Fibroblast of skin of scalp (primary cell): ENCODE measurements around the gene LYST.
"Not testable (repeated sequence)": the region's sequence is repeated elsewhere in the genome, so short reads cannot be mapped to it uniquely, and the experiment has no call there.

Experiments used
- DNase-seq: peaks from one replicate; pipeline ENCODE4 v3.0.0-alpha.2; 2013

The LYST gene

GRCh38 chr1:235651170-235651806, 215.4 kb downstream of the LYST start:
- DNase-seq: no peak

- no peak for DNase-seq
Observed at GRCh38 chr1:235650341-235651169, 216.2 kb downstream of the LYST start.

GRCh38 chr1:235649368-235650163, 217.1 kb downstream of the LYST start, which contains the start of gene GNG4:
Gene GNG4 (minus strand): TSS chr1:235649784. CDS start chr1:235583838, 65,946 bp downstream.
- DNase-seq: no peak

- peak; percentile 63 for DNase-seq
Observed at GRCh38 chr1:235648954-235649367, 217.7 kb downstream of the LYST start.

GRCh38 chr1:235648407-235648907, 218.2 kb downstream of the LYST start:
- no peak for DNase-seq

GRCh38 chr1:235647537-235647936, 219.2 kb downstream of the LYST start:
- not testable (repeated sequence) for DNase-seq

GRCh38 chr1:235646463-235646862, 220.2 kb downstream of the LYST start:
- no peak for DNase-seq

- DNase-seq: no peak
Observed at GRCh38 chr1:235644693-235645305, 221.9 kb downstream of the LYST start.

GRCh38 chr1:235643837-235644692, 222.6 kb downstream of the LYST start:
- DNase-seq: no peak

- DNase-seq: no peak
Observed at GRCh38 chr1:235642943-235643371, 223.7 kb downstream of the LYST start.

GRCh38 chr1:235642011-235642942, 224.4 kb downstream of the LYST start:
- DNase-seq: no peak

- DNase-seq: no peak
Observed at GRCh38 chr1:235640580-235640979, 226.1 kb downstream of the LYST start.

- DNase-seq: no peak
Observed at GRCh38 chr1:235639226-235640205, 227.2 kb downstream of the LYST start.

GRCh38 chr1:235638612-235639011, 228.1 kb downstream of the LYST start:
- not testable (repeated sequence) for DNase-seq

GRCh38 chr1:235637756-235638534, 228.8 kb downstream of the LYST start:
- no peak for DNase-seq

- DNase-seq: no peak
Observed at GRCh38 chr1:235635938-235636662, 230.6 kb downstream of the LYST start.
